Measurements from ENCODE around the gene UBASH3B. TPM values are rescaled to one million over a fixed set of nuclear protein-coding genes. Genes with fewer than 3 reads are reported as not detected.

UBASH3B gene
- total RNA-seq, 1 experiment from 2014 or later: 8.0 TPM

- Mint-ChIP-seq H3K4me3 (no peak overlapping the region; a peak in 1 of 5 replicates), H3K9me3 (peaks cover 9 to 10% of the 10 kb centered on the region in 2 experiments), H3K27ac (no peak overlapping the region), H3K4me1 (peaks cover 0 to 3% of the 10 kb centered on the region in 2 experiments; a peak in 1 of 4 replicates), H3K36me3 (ENCODE audit: insufficient read depth in 1 of 3, low read depth in 3 of 3) (peaks cover 0 to 5% (median 0%) of the 10 kb centered on the region in 3 experiments; a peak in 2 of 7 replicates), H3K27me3 (ENCODE audit: low read depth) (peaks cover 7% of the 10 kb centered on the region)
- TF ChIP-seq CTCF (conservative IDR thresholded peaks at IDR 0.05): no peak
- Histone ChIP-seq H4K8ac (replicated peaks; ENCODE audit: insufficient read length, low read depth, low read length) (no peak overlapping the region), H4K20me1 (ENCODE audit: control insufficient read depth, insufficient read depth, insufficient read length) (no peaks in the 10 kb centered on the region), H3K27ac (ENCODE audit: insufficient read length, low read depth, low read length) (no peak overlapping the region), H3K27me3 (ENCODE audit: insufficient read depth, low read length) (no peaks in the 10 kb centered on the region), H3K56ac (ENCODE audit: insufficient read length, low read depth, low read length) (no peak overlapping the region), H2BK15ac (ENCODE audit: low read depth, low read length) (no peak overlapping the region), H3K9me3 (ENCODE audit: control insufficient read depth, low read depth, low read length) (no peaks in the 10 kb centered on the region), H3K4me2 (ENCODE audit: insufficient read depth, insufficient read length, low read length) (no peak overlapping the region), H3K14ac (ENCODE audit: insufficient read depth, low read length) (no peak overlapping the region), H3K23ac (ENCODE audit: insufficient read length, low read depth, low read length) (no peak overlapping the region), H3T11ph (ENCODE audit: low read length) (no peak overlapping the region), H2BK20ac (ENCODE audit: low read depth, low read length, poor library complexity, severe bottlenecking) (no peak overlapping the region), H3K79me1 (ENCODE audit: insufficient read depth, low read depth, low read length, poor library complexity, severe bottlenecking) (no peaks in the 10 kb centered on the region), H3K18ac (ENCODE audit: insufficient read length, low read depth, low read length) (no peak overlapping the region), H2BK120ac (ENCODE audit: low read depth, low read length, poor library complexity, severe bottlenecking) (no peak overlapping the region), H3K4ac (ENCODE audit: low read depth, low read length) (no peak overlapping the region), H3K23me2 (ENCODE audit: insufficient read length, low read depth, low read length, poor library complexity, severe bottlenecking) (no peaks in the 10 kb centered on the region), H3K4me1 (ENCODE audit: insufficient read depth, low read length) (no peaks in the 10 kb centered on the region), H2BK12ac (ENCODE audit: insufficient read length, low read depth, low read length) (no peak overlapping the region), H3K9ac (ENCODE audit: extremely low read depth, insufficient read length, low read length) (no peak overlapping the region), H4K91ac (ENCODE audit: insufficient read length, low read depth, low read length) (no peak overlapping the region), H4K5ac (ENCODE audit: insufficient read length, low read depth, low read length) (no peak overlapping the region), H2AFZ (ENCODE audit: low read length) (no peak overlapping the region), H2BK5ac (ENCODE audit: insufficient read length, low read length) (no peak overlapping the region), H3K79me2 (ENCODE audit: insufficient read depth, low read length) (no peaks in the 10 kb centered on the region), H2AK5ac (ENCODE audit: insufficient read length, low read length) (no peak overlapping the region)
- DNase-seq: no peak
- no CpG with 5 or more reads among the region's 19 CpGs for WGBS (ENCODE audit: extremely low coverage, insufficient read length, low lambda C conversion rate)
Observed at GRCh38 chr11:122618927-122619326, 36.6 kb upstream of the UBASH3B start.
